CMK (cell line): Measurements from ENCODE around the gene TMEM270.
"Not testable (repeated sequence)": the region's sequence is repeated elsewhere in the genome, so short reads cannot be mapped to it uniquely, and the experiment has no call there.

Experiments used
- DNase-seq: peaks from one replicate; pipeline ENCODE4 v3.0.0-alpha.2; 2010; ENCODE audit warnings: low read depth

The TMEM270 gene, protein sequence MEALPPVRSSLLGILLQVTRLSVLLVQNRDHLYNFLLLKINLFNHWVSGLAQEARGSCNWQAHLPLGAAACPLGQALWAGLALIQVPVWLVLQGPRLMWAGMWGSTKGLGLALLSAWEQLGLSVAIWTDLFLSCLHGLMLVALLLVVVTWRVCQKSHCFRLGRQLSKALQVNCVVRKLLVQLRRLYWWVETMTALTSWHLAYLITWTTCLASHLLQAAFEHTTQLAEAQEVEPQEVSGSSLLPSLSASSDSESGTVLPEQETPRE

DNA sequence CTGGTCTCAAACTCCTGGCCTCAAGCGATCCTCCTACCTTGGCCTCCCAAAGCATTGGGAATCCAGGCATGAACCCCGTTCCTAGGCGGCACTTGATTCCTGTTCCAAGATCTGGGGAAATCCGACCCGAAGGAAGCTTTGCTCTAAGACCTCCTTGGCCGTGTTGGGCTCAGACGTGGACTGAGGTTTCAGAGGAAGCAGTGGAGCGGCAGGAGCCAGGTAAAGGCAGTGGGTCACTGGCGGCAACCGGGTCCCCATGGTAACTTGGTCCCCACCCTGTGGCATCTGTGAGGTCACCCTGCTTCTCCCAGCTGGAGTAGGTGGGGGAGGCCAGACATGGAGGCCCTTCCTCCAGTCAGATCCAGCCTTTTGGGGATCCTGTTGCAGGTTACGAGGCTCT is at the start of gene TMEM270:
Gene TMEM270, plus strand, starts transcription at position 301 of the 400 bp plus-strand sequence. Its CDS starts 36 bp downstream, at position 337.
- DNase-seq = no peak

DNA sequence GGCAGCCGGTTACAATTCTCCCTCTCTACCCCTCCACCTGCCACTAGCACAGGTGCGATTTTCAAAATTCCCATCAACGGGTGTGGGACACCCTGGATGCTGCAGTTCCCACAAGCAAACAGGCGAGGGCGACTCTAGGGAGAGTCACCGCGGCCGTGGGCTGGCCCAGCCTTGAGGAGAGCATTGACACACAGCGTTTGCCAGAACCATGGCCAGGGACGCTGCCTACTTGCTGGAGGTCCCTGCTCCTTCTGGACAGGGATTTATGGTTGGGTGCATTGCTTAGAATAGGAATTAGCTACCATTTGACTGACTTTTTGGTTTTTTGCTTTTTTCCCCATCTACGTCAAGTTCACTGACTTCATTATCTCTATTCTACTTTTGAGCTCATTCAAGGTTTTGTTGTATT is 49.2 kb upstream of the TMEM270 start:
- DNase-seq = no peak

DNA sequence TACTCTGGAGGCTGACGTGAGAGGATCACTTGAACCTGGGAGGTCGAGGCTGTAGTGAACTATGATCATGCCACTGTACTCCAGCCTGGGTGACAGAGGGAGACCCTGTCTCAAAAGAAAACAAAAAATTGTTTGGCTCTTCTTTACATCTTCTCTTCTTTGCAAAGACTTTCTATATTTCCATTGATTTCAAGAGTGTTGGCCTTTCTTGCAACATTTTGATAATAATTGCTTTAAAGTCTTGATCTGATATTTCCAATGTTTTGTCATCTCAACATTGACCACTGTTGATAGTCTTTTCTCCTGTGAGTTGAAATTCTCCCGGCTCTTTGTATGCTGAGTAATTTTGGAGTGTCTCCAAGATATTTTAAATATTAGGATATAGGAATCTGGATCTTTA is 48.0 kb upstream of the TMEM270 start:
- DNase-seq = no peak

GRCh38 chr7:73815436-73815835 is 45.5 kb upstream of the TMEM270 start:
- no peak for DNase-seq

GRCh38 chr7:73817121-73817520 is 43.8 kb upstream of the TMEM270 start:
- no peak for DNase-seq

- DNase-seq = no peak
Measured at GRCh38 chr7:73820013-73820412, 40.9 kb upstream of the TMEM270 start.

- not testable (repeated sequence) for DNase-seq
Measured at GRCh38 chr7:73821597-73822285, 39.2 kb upstream of the TMEM270 start.

GRCh38 chr7:73822319-73823173 is 38.4 kb upstream of the TMEM270 start:
- DNase-seq = no peak

DNA sequence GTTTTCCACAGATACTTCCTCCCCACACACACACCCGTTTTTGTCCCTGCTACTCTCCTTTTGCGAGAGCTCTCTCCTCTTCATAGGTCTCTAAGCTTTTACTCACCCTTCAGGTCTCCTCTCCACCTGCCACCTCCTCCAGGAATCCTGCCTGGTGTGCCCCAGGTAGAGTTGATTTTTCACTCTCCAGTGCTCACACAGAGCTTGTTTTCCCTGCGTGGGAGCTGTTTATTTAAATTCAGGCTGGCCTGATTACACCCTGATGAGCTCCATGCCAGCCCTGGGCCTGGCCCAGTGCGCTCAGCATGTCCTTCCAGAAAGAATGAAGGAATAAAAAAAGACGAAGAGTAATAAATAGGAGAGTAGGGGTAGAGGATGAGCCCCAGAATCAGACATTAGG is 37.7 kb upstream of the TMEM270 start:
- no peak for DNase-seq

DNA sequence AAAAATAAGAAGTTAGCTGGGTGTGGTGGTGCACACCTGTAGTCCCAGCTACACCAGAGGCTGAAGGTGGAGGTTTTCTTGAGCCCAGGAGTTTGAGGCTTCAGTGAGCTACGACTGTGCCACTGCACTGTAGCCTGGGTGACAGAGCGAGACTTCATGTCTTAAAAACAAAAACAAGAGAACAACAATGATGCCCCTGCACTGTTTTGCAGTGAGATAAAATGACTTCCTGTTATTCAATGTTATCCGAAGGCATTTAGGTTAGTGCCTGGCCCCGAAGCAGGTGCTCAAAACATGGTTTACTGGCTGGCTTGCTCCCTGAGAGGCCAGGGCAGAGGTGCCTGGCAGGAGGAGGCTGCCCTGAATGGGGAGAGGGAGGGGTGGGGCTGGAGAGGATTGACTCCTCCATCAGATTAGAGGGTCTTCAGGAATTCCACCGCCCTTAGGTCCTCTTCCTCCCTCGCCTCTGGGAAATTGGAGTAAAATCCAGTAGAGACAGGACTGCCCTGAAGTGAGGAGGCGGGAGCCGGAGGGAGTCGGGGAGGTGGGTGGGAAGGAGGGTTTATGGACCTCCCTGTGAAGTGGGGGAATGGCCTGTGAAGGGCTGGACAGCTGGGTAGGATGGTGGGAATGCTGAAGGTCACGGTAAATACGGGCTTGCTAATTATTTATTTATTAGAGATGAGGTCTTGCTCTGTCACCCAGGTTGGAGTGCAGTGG is 36.9 kb upstream of the TMEM270 start:
- DNase-seq = no peak

- DNase-seq = no peak
Measured at GRCh38 chr7:73824986-73825385, 36.0 kb upstream of the TMEM270 start.

- no peak for DNase-seq
Measured at GRCh38 chr7:73827567-73828106, 33.3 kb upstream of the TMEM270 start.

DNA sequence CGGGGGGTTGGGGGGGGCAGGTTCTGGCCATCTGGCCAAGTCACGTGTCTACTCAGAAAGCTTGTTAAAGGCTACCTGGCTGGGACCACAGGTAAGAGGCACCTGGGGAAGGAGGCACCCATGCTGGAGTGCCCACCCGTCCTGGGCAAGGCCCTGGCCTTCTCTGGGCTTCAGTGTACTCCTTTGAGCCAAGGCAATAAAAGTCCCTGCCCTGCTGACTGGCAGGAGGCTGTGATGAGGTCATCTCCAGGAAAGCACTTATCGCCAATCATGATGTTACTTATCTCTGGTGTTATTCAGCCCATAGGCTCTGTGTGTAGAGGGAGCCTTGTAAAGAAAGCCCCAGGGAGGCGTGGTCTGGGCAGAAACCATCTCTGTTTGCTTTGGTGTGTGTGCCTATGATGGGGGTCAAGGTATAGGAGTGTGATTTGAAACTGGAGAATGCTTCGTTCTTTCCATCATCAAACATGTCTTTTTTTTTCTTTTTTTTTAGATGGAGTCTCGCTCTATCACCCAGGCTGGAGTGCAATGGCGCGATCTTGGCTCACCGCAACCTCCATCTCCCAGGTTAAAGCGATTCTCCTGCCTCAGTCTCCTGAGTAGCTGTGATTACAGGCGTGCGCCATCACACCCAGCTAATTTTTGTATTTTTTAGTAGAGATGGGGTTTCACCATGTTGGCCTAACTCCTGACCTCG is 32.7 kb upstream of the TMEM270 start:
- no peak for DNase-seq

- DNase-seq = no peak
Measured at GRCh38 chr7:73828972-73829371, 32.0 kb upstream of the TMEM270 start.

DNA sequence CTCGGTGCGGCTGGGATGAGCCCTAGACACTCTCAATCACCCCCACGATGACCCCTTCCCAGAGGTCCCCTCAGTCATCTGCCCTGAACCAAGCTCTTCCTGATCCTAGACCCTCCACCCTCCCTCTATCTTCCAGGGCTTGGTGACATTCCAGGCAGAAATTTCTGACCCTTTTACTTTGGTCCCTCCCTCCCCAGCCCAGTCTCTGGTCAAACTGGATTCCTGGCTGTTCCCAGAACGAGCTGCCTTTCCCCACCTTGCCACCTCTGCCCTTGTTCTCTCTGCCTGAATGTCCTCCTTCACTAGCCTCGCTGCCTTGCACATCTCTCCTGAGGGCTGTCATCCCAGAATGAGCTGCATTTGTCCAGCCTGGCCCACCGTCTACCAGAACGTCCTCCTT is 31.5 kb upstream of the TMEM270 start:
- DNase-seq = no peak

GRCh38 chr7:73829921-73830680 is 30.9 kb upstream of the TMEM270 start:
- no peak for DNase-seq

- no peak for DNase-seq
Measured at GRCh38 chr7:73830681-73831583, 30.0 kb upstream of the TMEM270 start, which contains the start of gene CLDN4. CLDN4 (plus strand) TSS chr7:73830996; CDS start chr7:73831202, 206 bp downstream.

GRCh38 chr7:73831584-73831833 is 29.4 kb upstream of the TMEM270 start:
- no peak for DNase-seq

DNA sequence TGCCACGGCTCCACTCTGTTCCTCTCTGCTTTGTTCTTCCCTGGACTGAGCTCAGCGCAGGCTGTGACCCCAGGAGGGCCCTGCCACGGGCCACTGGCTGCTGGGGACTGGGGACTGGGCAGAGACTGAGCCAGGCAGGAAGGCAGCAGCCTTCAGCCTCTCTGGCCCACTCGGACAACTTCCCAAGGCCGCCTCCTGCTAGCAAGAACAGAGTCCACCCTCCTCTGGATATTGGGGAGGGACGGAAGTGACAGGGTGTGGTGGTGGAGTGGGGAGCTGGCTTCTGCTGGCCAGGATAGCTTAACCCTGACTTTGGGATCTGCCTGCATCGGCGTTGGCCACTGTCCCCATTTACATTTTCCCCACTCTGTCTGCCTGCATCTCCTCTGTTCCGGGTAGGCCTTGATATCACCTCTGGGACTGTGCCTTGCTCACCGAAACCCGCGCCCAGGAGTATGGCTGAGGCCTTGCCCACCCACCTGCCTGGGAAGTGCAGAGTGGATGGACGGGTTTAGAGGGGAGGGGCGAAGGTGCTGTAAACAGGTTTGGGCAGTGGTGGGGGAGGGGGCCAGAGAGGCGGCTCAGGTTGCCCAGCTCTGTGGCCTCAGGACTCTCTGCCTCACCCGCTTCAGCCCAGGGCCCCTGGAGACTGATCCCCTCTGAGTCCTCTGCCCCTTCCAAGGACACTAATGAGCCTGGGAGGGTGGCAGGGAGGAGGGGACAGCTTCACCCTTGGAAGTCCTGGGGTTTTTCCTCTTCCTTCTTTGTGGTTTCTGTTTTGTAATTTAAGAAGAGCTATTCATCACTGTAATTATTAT is 28.9 kb upstream of the TMEM270 start:
- no peak for DNase-seq
